Esophagus muscularis mucosa (tissue), 4 donors: ENCODE measurements around the gene HHLA2.

Source experiments
- EP300 ChIP-seq: sonication (generic); formaldehyde crosslinking; IDR thresholded peaks from one replicate; pipeline ENCODE4 v1.6.1; 2017; ENCODE audit warnings: antibody characterized with exemption
- POLR2A ChIP-seq: fragments of 450-650 bp; IDR thresholded peaks from one replicate; pipeline ENCODE4 v1.6.1; 2017; ENCODE audit warnings: antibody characterized with exemption, moderate library complexity, mild to moderate bottlenecking, low read depth
- POLR2AphosphoS5 ChIP-seq, 2 donors: sonication (generic); formaldehyde crosslinking; IDR thresholded peaks; one replicate each; pipeline ENCODE4 v1.6.1; 2017; ENCODE audit warnings: antibody characterized with exemption in 2 of 2
- TF ChIP-seq, protein P1 (sequence below), 3 experiments: fragments of 200-600 bp in 2 of 3; fragments of 450-650 bp in 1 of 3; sonication (generic) in 2 of 3; IDR thresholded peaks; one replicate each; pipeline ENCODE4 v1.5.1; 2017 to 2019; ENCODE audit warnings: antibody characterized with exemption in 3 of 3, mild to moderate bottlenecking in 2 of 3, moderate library complexity in 1 of 3

DNA sequence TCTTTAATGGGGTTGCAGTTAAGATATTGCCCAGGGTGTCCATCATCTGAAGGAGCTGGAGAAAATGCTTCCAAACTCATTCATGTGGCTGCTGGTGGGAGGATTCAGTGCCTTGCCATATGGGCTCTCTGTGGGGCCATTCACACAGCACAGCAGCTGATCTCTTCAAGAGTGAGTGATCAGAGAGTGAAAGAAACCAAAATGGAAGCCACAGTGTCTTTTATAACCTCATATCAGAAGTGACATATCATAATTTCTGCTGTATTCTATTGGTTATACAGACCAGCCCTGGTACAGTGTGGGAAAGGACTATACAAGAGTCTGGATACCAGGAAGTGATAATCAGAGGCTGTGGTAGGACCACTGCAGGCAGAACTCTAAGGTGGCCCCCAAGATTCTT, 33.6 kb downstream of the HHLA2 start:
- TF ChIP-seq, protein P1, sequence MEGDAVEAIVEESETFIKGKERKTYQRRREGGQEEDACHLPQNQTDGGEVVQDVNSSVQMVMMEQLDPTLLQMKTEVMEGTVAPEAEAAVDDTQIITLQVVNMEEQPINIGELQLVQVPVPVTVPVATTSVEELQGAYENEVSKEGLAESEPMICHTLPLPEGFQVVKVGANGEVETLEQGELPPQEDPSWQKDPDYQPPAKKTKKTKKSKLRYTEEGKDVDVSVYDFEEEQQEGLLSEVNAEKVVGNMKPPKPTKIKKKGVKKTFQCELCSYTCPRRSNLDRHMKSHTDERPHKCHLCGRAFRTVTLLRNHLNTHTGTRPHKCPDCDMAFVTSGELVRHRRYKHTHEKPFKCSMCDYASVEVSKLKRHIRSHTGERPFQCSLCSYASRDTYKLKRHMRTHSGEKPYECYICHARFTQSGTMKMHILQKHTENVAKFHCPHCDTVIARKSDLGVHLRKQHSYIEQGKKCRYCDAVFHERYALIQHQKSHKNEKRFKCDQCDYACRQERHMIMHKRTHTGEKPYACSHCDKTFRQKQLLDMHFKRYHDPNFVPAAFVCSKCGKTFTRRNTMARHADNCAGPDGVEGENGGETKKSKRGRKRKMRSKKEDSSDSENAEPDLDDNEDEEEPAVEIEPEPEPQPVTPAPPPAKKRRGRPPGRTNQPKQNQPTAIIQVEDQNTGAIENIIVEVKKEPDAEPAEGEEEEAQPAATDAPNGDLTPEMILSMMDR (IDR thresholded peaks at IDR 0.05): no peak
- no peak for TF ChIP-seq POLR2AphosphoS5 (IDR thresholded peaks at IDR 0.05)
- no peak for TF ChIP-seq EP300
- no peak for TF ChIP-seq POLR2A
